ENCODE data around the gene CHPF2.

DNA sequence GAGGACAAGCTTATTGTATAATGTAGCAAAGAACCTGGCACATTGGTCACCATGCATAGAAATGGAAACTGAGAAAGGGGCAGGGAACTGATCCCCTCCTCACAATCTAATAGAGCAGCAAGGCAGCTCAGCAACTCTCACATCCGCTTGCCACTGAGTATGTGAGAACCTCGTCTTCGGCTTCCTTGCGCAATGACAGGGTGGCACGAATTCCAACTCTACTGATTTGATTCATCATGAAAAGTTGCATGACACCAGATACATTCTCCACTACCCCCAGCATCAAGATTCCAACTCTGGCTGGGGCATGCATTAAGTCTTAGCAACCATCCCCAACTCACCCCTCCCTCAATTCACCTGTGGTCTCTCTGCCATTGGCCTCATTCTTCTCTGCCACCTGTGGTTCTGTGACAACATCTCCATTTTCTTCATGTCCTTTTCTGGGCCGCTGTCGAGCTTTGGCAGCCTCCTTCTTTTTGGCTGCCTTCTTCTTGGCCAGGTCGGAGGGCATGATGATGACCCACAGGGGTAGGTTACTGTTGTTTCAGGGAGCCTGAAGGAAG lies 6.3 kb upstream of the CHPF2 start:
- TF ChIP-seq CTCF (IDR thresholded peaks at IDR 0.05) (no peak), POLR2A (IDR thresholded peaks at IDR 0.05) (no peak)

Measured in prostate gland (tissue), 2 donors.